ENCODE results near the gene LRCH1.

Gene LRCH1

GRCh38 chr13:46753917-46754316 lies 200.9 kb downstream of the LRCH1 start:
- TF ChIP-seq TCF12 (IDR thresholded peaks at IDR 0.05; ENCODE audit: low read depth) (no peak), ZBTB7A (IDR thresholded peaks at IDR 0.05; ENCODE audit: low read depth) (no peak), YY1 (IDR thresholded peaks at IDR 0.05; ENCODE audit: low read depth) (no peak), TAF1 (IDR thresholded peaks at IDR 0.05; ENCODE audit: low read depth) (no peak), RAD21 (IDR thresholded peaks at IDR 0.05; ENCODE audit: low read depth) (no peak)

DNA sequence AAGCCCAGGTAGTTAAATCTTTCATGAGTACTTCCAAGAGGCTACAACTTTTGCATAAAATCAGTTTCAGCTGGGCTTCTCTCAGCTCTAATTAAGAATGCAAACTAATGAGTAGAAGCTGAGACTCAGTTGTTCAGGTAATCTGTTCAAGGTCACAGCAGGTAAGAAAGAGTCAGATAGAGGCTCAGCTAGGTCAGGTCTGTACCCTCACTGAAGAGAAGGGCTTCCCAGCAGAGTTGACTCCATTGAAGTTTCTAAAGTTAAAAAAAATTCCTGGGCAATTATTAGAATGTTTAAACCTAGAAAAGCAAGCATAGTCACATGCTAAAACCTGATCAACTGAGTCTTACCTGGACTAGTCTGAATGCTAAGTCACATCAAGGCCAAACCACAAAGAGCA lies 201.8 kb downstream of the LRCH1 start:
- TF ChIP-seq TEAD4 (IDR thresholded peaks at IDR 0.05): no peak
- TF ChIP-seq ZBTB7A (IDR thresholded peaks at IDR 0.05; ENCODE audit: low read depth): no peak
- TF ChIP-seq EGR1 (IDR thresholded peaks at IDR 0.05): no peak

DNA sequence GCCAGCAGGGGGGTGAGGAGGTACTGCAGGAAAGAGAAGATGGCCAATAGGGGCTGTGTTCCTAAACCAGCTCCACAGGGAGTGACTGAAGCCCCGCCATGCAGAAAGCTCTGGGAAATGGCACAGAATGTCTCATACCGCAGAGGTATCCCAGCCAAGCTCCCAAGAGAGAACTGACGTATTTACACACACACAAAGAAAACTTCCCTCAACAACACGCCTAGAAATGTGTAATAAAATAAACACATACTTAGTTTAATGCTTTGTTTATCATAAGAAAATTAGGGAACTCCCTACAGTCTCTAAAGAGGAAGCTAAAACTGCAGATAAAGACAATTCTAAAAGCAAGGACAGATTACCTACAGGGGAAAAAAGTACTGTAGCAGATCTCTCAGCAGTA lies 204.0 kb downstream of the LRCH1 start:
- TF ChIP-seq TCF12 (IDR thresholded peaks at IDR 0.05; ENCODE audit: low read depth) (no peak), ZBTB7A (IDR thresholded peaks at IDR 0.05; ENCODE audit: low read depth) (no peak), FOXM1 (IDR thresholded peaks at IDR 0.05; ENCODE audit: borderline replicate concordance, low read depth) (no peak), REST (IDR thresholded peaks at IDR 0.05; ENCODE audit: low read depth) (no peak), CREB1 (IDR thresholded peaks at IDR 0.05; ENCODE audit: low read depth) (no peak), CEBPB (IDR thresholded peaks at IDR 0.05) (no peak), USF1 (IDR thresholded peaks at IDR 0.05) (no peak), TEAD4 (IDR thresholded peaks at IDR 0.05) (no peak), RAD21 (IDR thresholded peaks at IDR 0.05; ENCODE audit: low read depth) (no peak), NFIC (IDR thresholded peaks at IDR 0.05) (no peak), EP300 (IDR thresholded peaks at IDR 0.05; ENCODE audit: borderline replicate concordance) (no peak), EGR1 (IDR thresholded peaks at IDR 0.05) (no peak), TAF1 (IDR thresholded peaks at IDR 0.05; ENCODE audit: low read depth) (no peak), YY1 (IDR thresholded peaks at IDR 0.05; ENCODE audit: low read depth) (no peak)
- TF ChIP-seq, protein P1, sequence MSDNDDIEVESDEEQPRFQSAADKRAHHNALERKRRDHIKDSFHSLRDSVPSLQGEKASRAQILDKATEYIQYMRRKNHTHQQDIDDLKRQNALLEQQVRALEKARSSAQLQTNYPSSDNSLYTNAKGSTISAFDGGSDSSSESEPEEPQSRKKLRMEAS (IDR thresholded peaks at IDR 0.05): no peak

GRCh38 chr13:46757640-46758039 lies 204.7 kb downstream of the LRCH1 start:
- TF ChIP-seq NFIC (IDR thresholded peaks at IDR 0.05) (no peak), CREB1 (IDR thresholded peaks at IDR 0.05; ENCODE audit: low read depth) (no peak), ZBTB7A (IDR thresholded peaks at IDR 0.05; ENCODE audit: low read depth) (no peak), RAD21 (IDR thresholded peaks at IDR 0.05; ENCODE audit: low read depth) (no peak), USF1 (IDR thresholded peaks at IDR 0.05) (no peak), FOXM1 (IDR thresholded peaks at IDR 0.05; ENCODE audit: borderline replicate concordance, low read depth) (no peak), EGR1 (IDR thresholded peaks at IDR 0.05) (no peak)

GRCh38 chr13:46759846-46760245 lies 206.9 kb downstream of the LRCH1 start:
- TF ChIP-seq TEAD4 (IDR thresholded peaks at IDR 0.05) (no peak), EP300 (IDR thresholded peaks at IDR 0.05; ENCODE audit: borderline replicate concordance) (no peak), TCF12 (IDR thresholded peaks at IDR 0.05; ENCODE audit: low read depth) (no peak), CEBPB (IDR thresholded peaks at IDR 0.05) (no peak), RAD21 (IDR thresholded peaks at IDR 0.05; ENCODE audit: low read depth) (no peak), ZBTB7A (IDR thresholded peaks at IDR 0.05; ENCODE audit: low read depth) (no peak), FOXM1 (IDR thresholded peaks at IDR 0.05; ENCODE audit: borderline replicate concordance, low read depth) (no peak), EGR1 (IDR thresholded peaks at IDR 0.05) (no peak), NFIC (IDR thresholded peaks at IDR 0.05) (no peak), CREB1 (IDR thresholded peaks at IDR 0.05; ENCODE audit: low read depth) (no peak), YY1 (IDR thresholded peaks at IDR 0.05; ENCODE audit: low read depth) (no peak), TAF1 (IDR thresholded peaks at IDR 0.05; ENCODE audit: low read depth) (no peak), REST (IDR thresholded peaks at IDR 0.05; ENCODE audit: low read depth) (no peak), USF1 (IDR thresholded peaks at IDR 0.05) (no peak)
- TF ChIP-seq, protein P1 (IDR thresholded peaks at IDR 0.05): no peak

DNA sequence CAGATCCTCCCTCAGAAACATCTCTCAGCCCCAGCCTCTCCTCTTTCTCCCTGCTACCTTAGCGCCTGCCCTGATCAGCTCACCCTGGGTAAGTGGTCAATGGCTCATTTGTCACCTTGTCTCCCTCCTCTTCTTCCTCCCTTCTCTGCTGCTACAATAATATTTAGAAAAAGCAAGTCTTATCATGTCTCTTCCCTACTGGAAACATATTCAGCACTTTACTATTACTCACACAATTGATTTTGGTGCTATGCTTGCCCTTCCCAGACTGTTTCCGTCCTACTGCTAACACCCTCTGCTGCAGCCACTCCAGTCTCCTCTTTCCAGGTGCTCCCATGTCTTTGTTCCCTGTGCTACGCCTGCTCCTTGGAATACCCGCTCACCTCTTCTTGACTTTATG lies 208.2 kb downstream of the LRCH1 start:
- TF ChIP-seq USF1 (IDR thresholded peaks at IDR 0.05) (no peak), TEAD4 (IDR thresholded peaks at IDR 0.05) (no peak), RAD21 (IDR thresholded peaks at IDR 0.05; ENCODE audit: low read depth) (no peak), REST (IDR thresholded peaks at IDR 0.05; ENCODE audit: low read depth) (no peak), NFIC (IDR thresholded peaks at IDR 0.05) (no peak), TCF12 (IDR thresholded peaks at IDR 0.05; ENCODE audit: low read depth) (no peak), EP300 (IDR thresholded peaks at IDR 0.05; ENCODE audit: borderline replicate concordance) (no peak), ZBTB7A (IDR thresholded peaks at IDR 0.05; ENCODE audit: low read depth) (no peak), TAF1 (IDR thresholded peaks at IDR 0.05; ENCODE audit: low read depth) (no peak), YY1 (IDR thresholded peaks at IDR 0.05; ENCODE audit: low read depth) (no peak), EGR1 (IDR thresholded peaks at IDR 0.05) (no peak), CEBPB (IDR thresholded peaks at IDR 0.05) (no peak), CREB1 (IDR thresholded peaks at IDR 0.05; ENCODE audit: low read depth) (no peak), FOXM1 (IDR thresholded peaks at IDR 0.05; ENCODE audit: borderline replicate concordance, low read depth) (no peak)
- TF ChIP-seq, protein P1 (IDR thresholded peaks at IDR 0.05): no peak
